K562 (cell line): ENCODE results near the gene LMAN1. TPM values are rescaled to one million over a fixed set of nuclear protein-coding genes. Genes with fewer than 3 reads are reported as not detected.
A peak's percentile ranks its signal among the peaks of the same experiment; 100 is the strongest.

ENCODE experiments used
- ATAC-seq: fragments of 200-7000 bp; cut with Tn5 transposase; 3 replicates; pipeline ENCODE4 v1.9.1; 2020; ENCODE audit warnings: moderate library complexity
- BruUV-seq: library from RNA; stranded (reverse); fragments of 400-500 nt; replicated peaks from 2 replicates; lab custom pipeline; 2021; lab: Mats Ljungman, UMichigan
- CTCF ChIA-PET: fragments of 300-600 bp; formaldehyde crosslinking; extraction: SDS; loops from one replicate; lab custom pipeline; 2021; ENCODE audit warnings: low intra/inter-chr PET ratio; lab: Yijun Ruan, JAX
- POLR2A ChIA-PET: fragments of 300-600, 350-650 bp; sonication (Branson Sonifier 250); formaldehyde crosslinking; extraction: SDS; loops from one replicate; lab custom pipeline; 2021; ENCODE audit warnings: antibody characterized with exemption, inconsistent platforms; lab: Yijun Ruan, JAX
- DNase-seq, 4 experiments: peaks; one replicate each; pipeline versions ENCODE4 v3.0.0 to v3.0.0-alpha.2; 2011 to 2018; ENCODE audit warnings: low spot score in 3 of 4, mixed read lengths in 3 of 4; ENCODE audit errors: extremely low read depth in 1 of 4
- FAIRE-seq: peaks from 2 replicates; lab custom pipeline; 2011; peaks lifted over from hg19 to GRCh38; lab: Jason Lieb, UNC
- H2AFZ ChIP-seq: 2 replicates; pipeline ENCODE4 v1.6.0; 2011; ENCODE audit warnings: low read depth, low read length, control low read depth, inconsistent platforms
- H3K27ac ChIP-seq: fragments of 200-600 bp; 3 replicates; pipeline ENCODE4 v1.8.0; 2011; ENCODE audit warnings: low read depth, mild to moderate bottlenecking, control low read depth, inconsistent platforms, low read length, moderate library complexity, mixed read lengths; ENCODE audit errors: extremely low read depth
- H3K27me3 ChIP-seq, 2 experiments: fragments of 300-600 bp in 1 of 2; 2 replicates in 1 of 2; 3 replicates in 1 of 2; pipeline versions ENCODE4 v1.6.0 to v1.8.0; 2011; ENCODE audit warnings: inconsistent platforms in 2 of 2, low read length in 2 of 2, mild to moderate bottlenecking in 1 of 2, mixed read lengths in 1 of 2, moderate library complexity in 1 of 2; ENCODE audit not compliant: control insufficient read depth in 2 of 2, insufficient read depth in 2 of 2
- H3K36me3 ChIP-seq: fragments of 300-600 bp; 3 replicates; pipeline ENCODE4 v1.8.0; 2011; ENCODE audit warnings: mild to moderate bottlenecking, low read length, inconsistent platforms; ENCODE audit not compliant: control insufficient read depth, insufficient read depth
- H3K4me1 ChIP-seq, 2 experiments: fragments of 200-600 bp in 1 of 2; replicated peaks in 1 of 2; 2 replicates in 1 of 2; 3 replicates in 1 of 2; pipeline versions ENCODE4 v1.5.1 to v1.8.0; 2011; ENCODE audit warnings: inconsistent platforms in 2 of 2, low read length in 2 of 2, mild to moderate bottlenecking in 1 of 2, mixed read lengths in 1 of 2, moderate library complexity in 1 of 2; ENCODE audit not compliant: control insufficient read depth in 2 of 2, insufficient read depth in 2 of 2
- H3K4me2 ChIP-seq: 2 replicates; pipeline ENCODE4 v1.6.1; 2011; ENCODE audit warnings: low read length, control low read depth, inconsistent platforms, mixed read lengths; ENCODE audit not compliant: insufficient read depth
- H3K4me3 ChIP-seq: fragments of 200-600 bp; sonication (generic), shearing (Covaris generic); 2 replicates; pipeline ENCODE4 v1.5.1; 2016; ENCODE audit warnings: control low read depth, inconsistent platforms
- H3K79me2 ChIP-seq: fragments of 200-600 bp; 3 replicates; pipeline ENCODE4 v1.8.0; 2011; ENCODE audit warnings: low read length, inconsistent platforms; ENCODE audit not compliant: control insufficient read depth, insufficient read depth
- H3K9ac ChIP-seq, 2 experiments: 2 replicates each; pipeline versions ENCODE4 v1.6.0 to v1.6.1; 2011; ENCODE audit warnings: low read depth in 2 of 2, low read length in 2 of 2, control low read depth in 1 of 2, inconsistent platforms in 1 of 2, mild to moderate bottlenecking in 1 of 2, mixed read lengths in 1 of 2; ENCODE audit not compliant: insufficient read depth in 1 of 2
- H3K9me1 ChIP-seq: one replicate; pipeline ENCODE4 v1.6.0; 2011; ENCODE audit warnings: inconsistent platforms, mild to moderate bottlenecking, low read length, moderate library complexity; ENCODE audit not compliant: control insufficient read depth, insufficient read depth
- H3K9me3 ChIP-seq: replicated peaks from 2 replicates; pipeline ENCODE4 v1.5.1; 2011; ENCODE audit warnings: low read depth, low read length, inconsistent platforms; ENCODE audit not compliant: control insufficient read depth, insufficient read depth
- H4K20me1 ChIP-seq: replicated peaks from 2 replicates; pipeline ENCODE4 v1.6.1; 2011; ENCODE audit warnings: low read length, inconsistent platforms, mixed read lengths; ENCODE audit not compliant: control insufficient read depth, insufficient read depth
- E2F1 ChIP-seq: sonication (generic); formaldehyde crosslinking; IDR thresholded peaks from 2 replicates; pipeline ENCODE4 v1.8.1; 2023; ENCODE audit warnings: mild to moderate bottlenecking, missing genetic modification reagents, moderate library complexity
- NFIC ChIP-seq: fragments of 450-650 bp; IDR thresholded peaks from 2 replicates; pipeline ENCODE4 v1.6.1; 2017; ENCODE audit warnings: mild to moderate bottlenecking, inconsistent platforms
- NR0B1 ChIP-seq: fragments of 450-650 bp; IDR thresholded peaks from one replicate; pipeline ENCODE4 v1.6.1; 2018; ENCODE audit warnings: mild to moderate bottlenecking, moderate library complexity; ENCODE audit not compliant: partially characterized antibody
- ZNF695 ChIP-seq: fragments of 450-650 bp; formaldehyde crosslinking; IDR thresholded peaks from 2 replicates; pipeline ENCODE4 v1.4.0; 2020; ENCODE audit warnings: mild to moderate bottlenecking, moderate library complexity
- WGBS: fragments of 100-300 bp; shearing (Covaris generic); methylation state at CpG from one replicate; pipeline ENCODE4 v1.1.6; 2016; ENCODE audit warnings: low coverage, mixed read lengths; ENCODE audit not compliant: insufficient coverage; ENCODE audit errors: missing lambda C conversion rate; 5-methylcytosine and 5-hydroxymethylcytosine counted together
- in situ Hi-C: fragments of 300-500 bp; cut with MboI; formaldehyde crosslinking; loops from 4 replicates; pipeline ENCODE4 v1.15.0; 2018; ENCODE audit warnings: inconsistent platforms, mixed read lengths
- intact Hi-C: fragments of 100-400 bp; cut with micrococcal nuclease; formaldehyde crosslinking; loops from 2 replicates; pipeline ENCODE4 v1.14.2; 2022
- polyA plus RNA-seq, 8 experiments: library from polyadenylated mRNA; depleted of rRNA in 4 of 8; stranded (reverse) in 5 of 8; unstranded in 3 of 8; fragments of >200 nt; fragmentation: Nextera tagmentation in 2 of 8; fragmentation: Illumina TruSeq in 1 of 8; extraction: Ambion mirVana in 2 of 8; extraction: Trizol in 1 of 8; gene quantifications; 2 replicates each; pipeline versions ENCODE4 v1.2.1 to v1.2.3, GENCODE V29; 2011 to 2014; ENCODE audit warnings: inconsistent platforms in 1 of 8, missing spikeins in 1 of 8
- total RNA-seq, 7 experiments: library from RNA; depleted of rRNA in 6 of 7; stranded (reverse); fragments of >200 nt in 6 of 7; fragmentation: Illumina TruSeq in 2 of 7; extraction: Trizol in 2 of 7; gene quantifications; 2 replicates each; pipeline versions ENCODE4 v1.2.1 to v1.2.3, GENCODE V29; 2011 to 2021; ENCODE audit warnings: low replicate concordance in 1 of 7

The LMAN1 gene
- total and polyA plus RNA-seq, 9 of the 15 experiments (the other 6 are each of a cell fraction or from before 2014, with no cell fraction given) = 18.8 to 108 (median 71.2) TPM

GRCh38 chr18:59393381-59393780 lies 34.3 kb upstream of the LMAN1 start:
- no peak overlapping the region for H3K27ac ChIP-seq
- no TSS peak for BruUV-seq
- H3K4me2 ChIP-seq = no peak overlapping the region
- H3K36me3 ChIP-seq = no peaks in the 10 kb centered on the region
- POLR2A ChIA-PET = no interaction called here
- intact Hi-C loops = no loop called here
- ATAC-seq = no peak
- no peak overlapping the region for H3K4me3 ChIP-seq
- no peaks in the 10 kb centered on the region for H3K9me1 ChIP-seq
- TF ChIP-seq NFIC = peak; percentile 21; the same call in 1 of the 2 replicates
- no peak for TF ChIP-seq E2F1
- TF ChIP-seq ZNF695 (CRISPR knock-in tag) = no peak
- TF ChIP-seq NR0B1 = no peak
- TF ChIP-seq, all 486 proteins: peak for 1
- DNase-seq (no peak), FAIRE-seq (no peak)
- 0% methylated on average over 3 of the region's 3 CpGs for WGBS
- Histone ChIP-seq H3K27me3 (peaks cover 0 to 27% of the 10 kb centered on the region in 2 experiments; a peak in 2 of 5 replicates), H3K9ac (no peak overlapping the region), H3K79me2 (no peaks in the 10 kb centered on the region), H3K4me1 (no peaks in the 10 kb centered on the region), H2AFZ (no peak overlapping the region), H4K20me1 (no peaks in the 10 kb centered on the region), H3K9me3 (no peaks in the 10 kb centered on the region)
- in situ Hi-C loops = no loop called here
- CTCF ChIA-PET = no interaction called here
